Measurements from ENCODE around the gene DYNLT2B. TPM values are rescaled to one million over a fixed set of nuclear protein-coding genes. Genes with fewer than 3 reads are reported as not detected.
"Not testable (repeated sequence)": the region's sequence is repeated elsewhere in the genome, so short reads cannot be mapped to it uniquely, and the experiment has no call there.

The DYNLT2B gene
- total RNA-seq, 1 experiment from 2014 or later, result 11.3 TPM

DNA sequence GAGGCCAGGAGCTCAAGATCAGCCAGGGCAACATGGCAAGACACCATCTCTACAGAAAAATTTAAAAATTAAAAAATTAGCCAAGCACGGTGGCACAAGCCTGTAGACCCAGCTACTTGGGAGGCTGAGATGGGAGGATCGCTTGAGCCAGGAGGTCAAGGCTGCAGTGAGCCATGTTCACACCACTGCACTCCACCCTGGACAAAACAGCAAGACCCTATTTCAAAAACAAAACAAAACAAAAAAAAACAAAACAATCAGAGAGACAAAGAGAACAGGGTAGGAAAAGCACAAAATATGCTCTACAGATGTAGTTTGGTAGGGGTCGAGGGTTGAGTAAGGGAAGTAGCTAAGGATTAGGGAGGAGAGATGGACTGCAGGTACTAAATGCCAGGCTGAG lies 3.4 kb downstream of the DYNLT2B start:
- Histone ChIP-seq H3K36me3 (replicated peaks; ENCODE audit: control insufficient read depth, insufficient read depth, low read length) (no peaks in the 10 kb centered on the region), H3K4me3 (ENCODE audit: insufficient read depth, low read depth, low read length) (no peak overlapping the region), H3K27me3 (ENCODE audit: control insufficient read depth, insufficient read depth, low read length) (no peaks in the 10 kb centered on the region)
- DNase-seq, result no peak

DNA sequence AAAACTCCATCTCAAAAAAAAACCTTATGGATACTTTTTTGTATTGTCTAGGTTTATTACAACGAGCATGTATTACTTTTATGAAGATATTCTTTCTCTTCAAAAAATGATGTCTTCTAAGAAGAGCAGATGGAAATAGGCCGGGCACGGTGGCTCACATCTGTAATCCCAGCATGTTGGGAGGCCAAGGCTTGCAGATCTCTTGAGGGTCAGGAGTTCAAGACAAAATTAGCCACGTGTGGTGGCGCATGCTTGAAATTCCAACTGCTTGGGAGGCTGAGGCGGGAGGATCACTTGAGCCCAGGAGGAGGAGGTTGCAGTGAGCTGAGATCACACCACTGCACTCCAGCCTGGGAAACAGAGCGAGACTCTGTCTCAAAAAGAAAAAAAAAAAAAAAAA lies 4.0 kb downstream of the DYNLT2B start:
- not testable (repeated sequence) for DNase-seq; H3K36me3 ChIP-seq (replicated peaks; ENCODE audit: control insufficient read depth, insufficient read depth, low read length); H3K27me3 ChIP-seq (ENCODE audit: control insufficient read depth, insufficient read depth, low read length); H3K4me3 ChIP-seq (ENCODE audit: insufficient read depth, low read depth, low read length)

DNA sequence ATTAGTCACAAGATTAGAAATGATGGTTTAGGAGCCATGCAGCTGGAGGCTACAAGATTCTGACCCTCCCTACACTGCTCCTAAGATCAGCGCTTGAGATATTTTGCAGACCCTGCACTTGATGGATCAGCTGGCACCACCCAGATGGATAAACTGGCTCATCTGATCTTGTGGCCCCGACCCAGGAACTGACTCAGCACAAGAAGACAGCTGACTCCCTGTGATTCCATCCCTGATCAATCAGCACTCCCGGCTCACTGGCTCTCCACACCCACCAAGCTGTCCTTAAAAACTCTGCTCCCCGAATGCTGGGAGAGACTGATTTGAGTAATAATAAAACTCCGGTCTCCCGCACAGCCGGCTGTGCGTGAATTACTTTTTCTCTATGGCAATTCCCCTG lies 15.1 kb downstream of the DYNLT2B start:
- not testable (repeated sequence) for H3K4me3 ChIP-seq (ENCODE audit: insufficient read depth, low read depth, low read length); DNase-seq; H3K36me3 ChIP-seq (replicated peaks; ENCODE audit: control insufficient read depth, insufficient read depth, low read length); H3K27me3 ChIP-seq (ENCODE audit: control insufficient read depth, insufficient read depth, low read length)

DNA sequence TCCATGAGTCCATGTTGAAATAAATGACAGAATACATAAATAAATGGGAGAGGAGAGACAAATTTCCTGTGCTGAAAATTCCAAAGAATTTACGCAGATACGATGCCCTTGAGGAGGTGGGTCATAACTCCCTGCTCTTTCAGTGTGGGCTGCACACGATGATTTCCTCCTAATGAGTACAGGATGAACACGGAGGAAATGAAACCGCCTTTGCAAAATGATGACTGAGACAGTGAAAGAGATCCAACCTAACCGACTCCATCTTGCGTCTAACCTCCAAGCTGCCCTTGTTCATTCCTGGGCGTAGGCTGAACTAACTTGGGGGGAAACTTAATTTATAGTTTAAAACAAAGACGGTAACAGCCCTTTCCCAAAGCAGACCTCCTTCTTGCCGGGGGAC lies 15.5 kb downstream of the DYNLT2B start:
- not testable (repeated sequence) for H3K27me3 ChIP-seq (ENCODE audit: control insufficient read depth, insufficient read depth, low read length); H3K4me3 ChIP-seq (ENCODE audit: insufficient read depth, low read depth, low read length); H3K36me3 ChIP-seq (replicated peaks; ENCODE audit: control insufficient read depth, insufficient read depth, low read length); DNase-seq

DNA sequence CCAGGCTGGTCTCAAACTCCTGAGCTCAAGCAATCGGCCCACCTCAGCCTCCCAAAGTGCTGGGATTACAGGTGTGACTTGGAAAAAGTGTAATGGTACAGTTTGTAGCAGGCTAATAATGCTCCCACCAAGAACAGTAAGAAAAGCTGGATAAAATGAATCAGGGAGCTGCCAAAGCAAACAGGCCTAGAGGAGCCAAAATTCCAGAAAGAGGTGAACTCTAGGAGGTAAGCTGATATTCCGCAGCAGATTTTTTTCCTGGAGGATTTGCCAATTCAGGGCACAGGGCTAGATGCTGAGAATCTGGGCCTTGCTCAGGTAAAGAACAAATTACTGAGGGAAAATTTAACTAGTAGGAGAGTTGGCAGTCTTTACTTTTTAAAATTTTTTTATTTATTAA lies 19.5 kb downstream of the DYNLT2B start:
- Histone ChIP-seq H3K4me3 (ENCODE audit: insufficient read depth, low read depth, low read length) (no peak overlapping the region), H3K27me3 (ENCODE audit: control insufficient read depth, insufficient read depth, low read length) (no peaks in the 10 kb centered on the region), H3K36me3 (replicated peaks; ENCODE audit: control insufficient read depth, insufficient read depth, low read length) (no peaks in the 10 kb centered on the region)
- DNase-seq, result no peak

DNA sequence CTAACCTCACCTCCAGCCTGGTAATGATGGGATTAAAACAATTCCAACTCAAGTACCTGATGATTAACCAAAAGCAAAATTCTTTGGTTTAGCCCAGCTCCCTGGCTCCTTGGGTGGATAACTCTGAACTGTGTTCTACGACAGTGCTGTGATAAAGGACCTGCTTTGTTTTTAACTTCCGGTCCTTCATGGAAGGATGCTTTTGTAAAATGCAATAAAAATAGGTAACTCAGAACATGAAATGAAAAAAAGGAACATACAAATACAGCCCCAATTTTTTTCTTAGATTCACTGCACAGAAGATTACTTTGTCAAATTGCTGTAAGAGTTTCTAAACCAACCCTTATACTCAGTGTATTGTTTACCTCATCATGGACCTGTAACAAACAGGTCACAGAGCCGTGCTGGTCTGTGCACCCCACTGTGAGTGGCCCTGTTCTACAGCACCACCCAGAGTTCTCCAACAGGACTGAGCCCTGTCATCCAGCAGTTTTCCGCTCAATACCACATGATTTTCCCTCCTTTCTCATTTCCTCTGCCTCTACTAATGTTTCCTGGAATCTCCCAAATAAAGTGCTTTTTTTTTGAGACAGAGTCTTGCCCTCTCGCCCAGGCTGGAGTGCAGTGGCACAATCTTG lies 25.6 kb downstream of the DYNLT2B start:
- Histone ChIP-seq H3K27me3 (ENCODE audit: control insufficient read depth, insufficient read depth, low read length) (no peaks in the 10 kb centered on the region), H3K36me3 (replicated peaks; ENCODE audit: control insufficient read depth, insufficient read depth, low read length) (no peaks in the 10 kb centered on the region), H3K4me3 (ENCODE audit: insufficient read depth, low read depth, low read length) (no peak overlapping the region)
- DNase-seq, result peak; percentile 69

DNA sequence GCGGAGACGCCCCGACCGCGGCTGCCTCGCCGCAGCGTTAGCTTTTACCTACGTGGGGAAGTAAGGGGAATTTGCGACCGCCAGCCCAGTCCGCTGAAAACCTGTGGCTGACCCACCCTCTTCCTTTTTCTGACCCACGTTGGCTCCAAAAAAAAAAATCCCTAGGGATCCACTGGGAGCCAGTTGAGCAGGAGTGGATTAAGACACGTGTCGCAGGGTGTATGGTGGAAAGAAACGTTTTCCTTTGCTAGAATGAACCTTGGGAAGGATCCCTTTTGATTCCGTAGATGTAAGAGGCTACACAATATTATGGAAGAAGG lies 29.9 kb downstream of the DYNLT2B start:
- Histone ChIP-seq H3K27me3 (ENCODE audit: control insufficient read depth, insufficient read depth, low read length) (no peaks in the 10 kb centered on the region), H3K36me3 (replicated peaks; ENCODE audit: control insufficient read depth, insufficient read depth, low read length) (no peaks in the 10 kb centered on the region), H3K4me3 (ENCODE audit: insufficient read depth, low read depth, low read length) (peak overlapping the region; percentile 90)
- no peak for DNase-seq

DNA sequence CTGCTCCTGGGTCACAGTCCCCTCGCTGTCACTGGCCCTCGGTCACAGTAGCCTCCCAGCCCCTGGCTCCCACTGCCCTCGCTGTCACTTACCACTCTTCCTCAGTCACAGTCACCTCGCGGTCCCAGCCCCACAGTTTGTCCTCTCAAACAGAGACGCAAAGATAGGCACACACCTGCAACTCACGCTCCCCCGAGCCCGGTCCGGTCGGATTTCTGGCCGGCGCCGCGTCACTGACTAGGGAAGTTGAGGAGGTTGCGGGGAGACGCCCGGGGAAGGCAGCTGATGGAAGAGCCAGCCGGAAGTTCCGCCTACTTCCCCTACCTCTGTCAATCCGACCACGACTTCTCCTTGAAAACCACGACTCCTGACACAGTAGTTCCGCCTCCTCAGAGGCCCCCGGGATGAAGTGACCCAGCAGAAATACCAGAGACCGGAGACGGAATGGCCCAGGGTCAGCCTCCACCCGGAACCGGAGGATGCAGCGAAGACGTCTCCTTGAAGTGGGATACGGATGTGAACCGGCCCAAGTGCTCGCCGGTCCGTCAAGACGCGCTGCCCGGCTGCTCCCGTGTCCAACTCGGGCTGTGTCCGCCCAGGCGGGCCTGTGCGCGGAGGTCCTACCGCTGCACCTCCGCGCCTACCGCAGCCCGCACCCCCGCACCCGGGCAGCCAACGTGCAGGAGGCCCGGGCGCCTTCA lies 30.4 kb downstream of the DYNLT2B start, which contains the start of gene PCYT1A:
Gene PCYT1A (minus strand): TSS at position 287 of the 701 bp plus-strand sequence. CDS start 17,195 bp downstream, outside the sequence.
- peak; percentile 95 for DNase-seq
- Histone ChIP-seq H3K4me3 (ENCODE audit: insufficient read depth, low read depth, low read length) (peak within 1 kb of the TSS; percentile 90), H3K36me3 (replicated peaks; ENCODE audit: control insufficient read depth, insufficient read depth, low read length) (no peaks in the 10 kb centered on the region), H3K27me3 (ENCODE audit: control insufficient read depth, insufficient read depth, low read length) (no peaks in the 10 kb centered on the region)

DNA sequence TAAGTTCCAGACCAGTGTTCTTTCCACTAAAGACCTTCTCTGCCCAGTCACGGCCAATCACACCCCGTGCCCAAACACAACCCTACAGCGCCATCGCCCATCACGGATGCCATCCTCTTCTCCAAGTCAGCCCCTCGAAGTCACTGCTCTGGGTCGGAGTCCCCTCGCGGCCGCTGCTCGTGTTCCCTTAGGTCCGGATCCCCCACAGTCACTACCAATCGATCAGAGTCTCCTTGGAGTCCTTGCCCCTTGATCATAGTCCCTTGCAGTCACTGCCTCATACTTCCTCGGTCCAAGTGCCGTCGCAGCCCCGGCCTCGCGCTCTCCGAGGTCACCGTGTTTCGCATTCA lies 31.0 kb downstream of the DYNLT2B start:
- peak overlapping the region; percentile 90 for H3K4me3 ChIP-seq (ENCODE audit: insufficient read depth, low read depth, low read length)
- DNase-seq, result no peak
- H3K36me3 ChIP-seq (replicated peaks; ENCODE audit: control insufficient read depth, insufficient read depth, low read length), result no peaks in the 10 kb centered on the region
- H3K27me3 ChIP-seq (ENCODE audit: control insufficient read depth, insufficient read depth, low read length), result no peaks in the 10 kb centered on the region

DNA sequence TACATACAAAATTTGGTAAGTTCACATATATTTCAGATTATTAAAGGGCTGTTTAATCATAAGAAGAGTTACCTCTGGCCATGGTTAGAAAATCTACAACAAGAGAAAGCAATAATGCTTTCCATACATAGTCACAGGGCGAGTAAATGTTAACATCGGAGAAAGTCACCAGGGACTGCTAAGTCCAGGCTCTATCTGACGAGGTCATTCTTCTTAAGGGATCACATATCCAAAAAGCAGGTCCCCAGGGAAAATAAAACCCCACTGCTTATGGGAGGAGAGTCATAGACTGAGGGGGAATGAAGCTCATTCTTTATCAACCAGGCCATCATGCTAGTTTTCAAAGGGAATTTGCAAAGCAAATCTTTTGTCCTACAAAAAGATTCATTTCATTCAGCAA lies 33.6 kb downstream of the DYNLT2B start:
- no peaks in the 10 kb centered on the region for H3K27me3 ChIP-seq (ENCODE audit: control insufficient read depth, insufficient read depth, low read length)
- no peak overlapping the region for H3K4me3 ChIP-seq (ENCODE audit: insufficient read depth, low read depth, low read length)
- no peaks in the 10 kb centered on the region for H3K36me3 ChIP-seq (replicated peaks; ENCODE audit: control insufficient read depth, insufficient read depth, low read length)
- DNase-seq, result no peak

DNA sequence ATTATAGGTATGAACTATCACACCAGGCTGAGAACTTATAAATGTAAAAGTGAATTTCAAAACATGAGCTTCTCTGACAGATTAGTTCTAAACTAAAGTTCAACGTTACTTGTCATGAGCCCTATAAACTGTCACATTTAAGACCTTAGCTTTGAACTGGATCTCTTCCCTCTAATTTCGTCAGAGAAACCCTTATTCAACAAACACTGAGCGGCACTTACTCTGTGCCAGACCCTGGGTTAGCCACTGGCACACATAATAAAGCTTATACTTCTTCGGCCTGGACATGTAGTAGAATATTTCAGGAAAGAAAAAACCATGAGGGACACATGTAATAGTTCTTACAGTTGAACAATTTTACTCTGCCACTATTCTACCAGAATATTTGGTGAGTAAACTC lies 36.1 kb downstream of the DYNLT2B start:
- Histone ChIP-seq H3K4me3 (ENCODE audit: insufficient read depth, low read depth, low read length) (no peak overlapping the region), H3K36me3 (replicated peaks; ENCODE audit: control insufficient read depth, insufficient read depth, low read length) (no peaks in the 10 kb centered on the region), H3K27me3 (ENCODE audit: control insufficient read depth, insufficient read depth, low read length) (no peaks in the 10 kb centered on the region)
- no peak for DNase-seq

DNA sequence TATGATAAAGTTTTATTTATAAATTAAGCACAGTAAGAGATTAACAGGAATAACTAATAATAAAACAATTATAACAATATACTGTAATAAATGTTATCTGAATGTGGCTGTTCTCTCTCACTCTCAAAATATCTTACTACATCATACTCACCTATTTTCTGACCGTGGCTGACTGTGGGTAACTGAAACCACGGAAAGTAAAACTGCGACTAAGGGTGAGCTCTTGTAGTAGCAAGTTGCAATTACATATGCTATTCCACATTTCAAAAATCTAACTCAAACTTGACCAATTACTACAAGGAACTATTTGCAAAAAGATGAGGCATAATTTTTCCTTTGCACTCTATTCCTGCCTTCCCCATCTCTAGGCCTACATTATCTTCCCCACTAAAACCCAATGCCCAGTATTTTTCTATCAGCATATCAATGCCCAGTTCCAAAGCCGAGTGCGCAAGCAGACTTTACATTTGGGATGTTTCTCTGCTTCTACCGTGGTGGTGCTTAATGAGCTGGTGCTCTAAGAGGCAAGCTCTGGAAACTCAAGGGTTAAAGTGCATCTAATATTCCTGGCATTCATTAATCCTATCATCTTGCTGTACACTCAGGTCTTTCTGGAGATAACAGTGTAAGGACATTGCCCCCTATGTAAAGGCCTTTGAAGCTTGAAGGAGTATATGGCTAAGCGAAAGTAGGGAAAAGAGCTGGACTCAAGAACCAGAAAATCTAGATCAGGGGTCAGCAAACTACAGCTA lies 37.2 kb downstream of the DYNLT2B start:
- no peak for DNase-seq
- H3K4me3 ChIP-seq (ENCODE audit: insufficient read depth, low read depth, low read length), result no peak overlapping the region
- no peaks in the 10 kb centered on the region for H3K36me3 ChIP-seq (replicated peaks; ENCODE audit: control insufficient read depth, insufficient read depth, low read length)
- no peaks in the 10 kb centered on the region for H3K27me3 ChIP-seq (ENCODE audit: control insufficient read depth, insufficient read depth, low read length)

DNA sequence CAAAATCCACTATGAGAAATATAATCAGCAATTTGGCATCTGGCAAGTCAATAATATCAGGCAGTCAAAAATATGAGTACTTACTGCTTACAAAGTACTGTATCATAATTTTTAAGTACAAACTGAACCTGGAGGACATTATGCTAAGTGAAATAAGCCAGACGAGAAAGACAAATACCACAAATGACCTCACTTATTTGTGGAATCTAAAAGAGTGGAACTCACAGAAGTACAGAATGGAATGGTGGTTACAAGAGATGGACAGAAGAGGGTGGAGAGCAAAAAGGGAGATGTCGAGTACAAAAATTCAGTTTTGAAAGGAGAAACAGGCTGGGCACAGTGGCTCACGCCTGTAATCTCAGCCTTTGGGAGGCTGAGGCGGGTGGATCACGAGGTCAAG lies 42.9 kb downstream of the DYNLT2B start:
- DNase-seq, result no peak

DNA sequence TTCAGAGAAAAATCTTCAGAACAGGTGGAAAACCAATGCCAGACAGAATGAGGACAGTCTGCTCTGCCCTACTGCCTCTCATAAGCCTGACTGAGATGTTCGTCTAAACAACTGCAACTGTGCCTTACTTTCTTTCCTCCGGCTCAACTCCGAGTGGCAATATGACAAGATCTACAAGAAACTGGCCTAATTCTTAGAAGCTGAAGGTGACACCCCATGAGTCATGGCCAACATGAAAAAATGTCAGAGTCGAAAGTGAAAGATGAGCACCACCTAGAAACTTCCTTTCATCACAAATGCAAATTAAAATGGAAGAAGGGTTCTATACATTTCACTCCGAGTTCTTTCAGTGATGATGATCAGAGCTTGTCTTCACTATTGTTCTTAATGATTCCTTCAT lies 43.5 kb downstream of the DYNLT2B start:
- no peak for DNase-seq
- no peaks in the 10 kb centered on the region for H3K27me3 ChIP-seq (ENCODE audit: control insufficient read depth, insufficient read depth, low read length)
- H3K4me3 ChIP-seq (ENCODE audit: insufficient read depth, low read depth, low read length), result no peak overlapping the region
- H3K36me3 ChIP-seq (replicated peaks; ENCODE audit: control insufficient read depth, insufficient read depth, low read length), result no peaks in the 10 kb centered on the region; the same call in none of the 2 replicates

More for the DNA sequence above, 42.9 kb downstream of the DYNLT2B start:
- Histone ChIP-seq H3K27me3 (ENCODE audit: control insufficient read depth, insufficient read depth, low read length) (no peaks in the 10 kb centered on the region), H3K4me3 (ENCODE audit: insufficient read depth, low read depth, low read length) (no peak overlapping the region), H3K36me3 (replicated peaks; ENCODE audit: control insufficient read depth, insufficient read depth, low read length) (no peaks in the 10 kb centered on the region; the same call in none of the 2 replicates)

DNA sequence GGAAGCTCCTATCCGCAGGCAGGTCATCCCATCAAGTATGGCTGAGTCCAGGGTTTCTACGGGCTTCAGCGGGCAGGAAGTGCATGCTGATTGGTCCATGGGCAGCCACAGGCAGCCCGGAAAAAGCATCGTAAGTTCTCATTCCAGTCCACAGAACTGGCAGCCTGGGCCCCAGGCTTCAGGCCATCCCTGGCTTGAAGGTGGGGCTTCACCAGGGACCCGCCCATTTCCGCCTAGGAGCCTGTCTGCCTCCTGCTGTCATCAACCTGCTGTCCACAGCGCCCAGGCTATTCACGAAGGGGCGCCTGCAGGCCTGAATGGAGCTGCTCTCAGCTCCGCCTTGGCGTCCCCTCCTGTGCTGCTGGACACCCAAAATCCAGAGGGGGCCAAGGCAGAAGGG lies 44.4 kb downstream of the DYNLT2B start:
- Histone ChIP-seq H3K4me3 (ENCODE audit: insufficient read depth, low read depth, low read length) (no peak overlapping the region), H3K36me3 (replicated peaks; ENCODE audit: control insufficient read depth, insufficient read depth, low read length) (no peaks in the 10 kb centered on the region; the same call in none of the 2 replicates), H3K27me3 (ENCODE audit: control insufficient read depth, insufficient read depth, low read length) (no peaks in the 10 kb centered on the region)
- no peak for DNase-seq

Measured in H7 (cell line).